HepG2 (cell line): ENCODE data around the gene LZTS2. TPM values are rescaled to one million over a fixed set of nuclear protein-coding genes. Genes with fewer than 3 reads are reported as not detected.

Source experiments
- BRCA1 ChIP-seq: sonication (generic); formaldehyde crosslinking; IDR thresholded peaks from 2 replicates; pipeline ENCODE4 v1.4.0; 2020; ENCODE audit warnings: missing genetic modification reagents
- CTCF ChIP-seq: sonication (generic); formaldehyde crosslinking; IDR thresholded peaks from 2 replicates; pipeline ENCODE4 v1.5.0; 2020; ENCODE audit warnings: mild to moderate bottlenecking, missing genetic modification reagents, moderate library complexity
- GABPA ChIP-seq, 2 experiments: IDR thresholded peaks; 2 replicates each; pipeline ENCODE4 v1.6.1; 2011 to 2016; ENCODE audit warnings: low read depth in 2 of 2, low read length in 1 of 2, missing biosample characterization in 1 of 2, missing genetic modification characterization in 1 of 2
- HNRNPL ChIP-seq: fragments of 200-400 bp; formaldehyde crosslinking; IDR thresholded peaks from 2 replicates; pipeline ENCODE4 v1.6.1; 2017; ENCODE audit warnings: mild to moderate bottlenecking, low read depth, low read length
- JDP2 ChIP-seq: sonication (generic); formaldehyde crosslinking; IDR thresholded peaks from 2 replicates; pipeline ENCODE4 v1.8.1; 2022; ENCODE audit warnings: missing genetic modification reagents, borderline replicate concordance
- MTA3 ChIP-seq: sonication (generic); formaldehyde crosslinking; IDR thresholded peaks from 2 replicates; pipeline ENCODE4 v1.4.0; 2020; ENCODE audit warnings: missing genetic modification reagents
- MTERF4 ChIP-seq: sonication (generic); formaldehyde crosslinking; IDR thresholded peaks from 2 replicates; pipeline ENCODE4 v1.8.0; 2023; ENCODE audit warnings: mild to moderate bottlenecking, missing genetic modification reagents
- SOX5 ChIP-seq: IDR thresholded peaks from 2 replicates; pipeline ENCODE4 v1.6.1; 2016; ENCODE audit warnings: borderline replicate concordance
- TERF1 ChIP-seq: sonication (generic); formaldehyde crosslinking; IDR thresholded peaks from 2 replicates; pipeline ENCODE4 v1.8.0; 2022; ENCODE audit warnings: mild to moderate bottlenecking, missing genetic modification reagents, moderate library complexity
- TGIF2 ChIP-seq: IDR thresholded peaks from 2 replicates; pipeline ENCODE4 v1.6.1; 2016; ENCODE audit warnings: control low read depth, missing compliant biosample characterization
- ZBTB14 ChIP-seq: sonication (generic); formaldehyde crosslinking; IDR thresholded peaks from 2 replicates; pipeline ENCODE4 v1.4.0; 2020; ENCODE audit warnings: missing genetic modification reagents
- ZFP36 ChIP-seq: fragments of 150-350 bp; IDR thresholded peaks from 2 replicates; pipeline ENCODE4 v1.6.1; 2018; ENCODE audit warnings: borderline replicate concordance, low read length, low read depth; ENCODE audit not compliant: partially characterized antibody
- ZNF232 ChIP-seq: sonication (generic); formaldehyde crosslinking; IDR thresholded peaks from 2 replicates; pipeline ENCODE4 v1.4.0; 2020; ENCODE audit warnings: missing genetic modification reagents, borderline replicate concordance
- ZNF234 ChIP-seq: sonication (generic); formaldehyde crosslinking; conservative IDR thresholded peaks from 2 replicates; pipeline ENCODE4 v1.5.1; 2020; ENCODE audit warnings: mild to moderate bottlenecking, missing genetic modification reagents
- ZNF235 ChIP-seq: sonication (generic); formaldehyde crosslinking; IDR thresholded peaks from 2 replicates; pipeline ENCODE4 v1.8.1; 2023; ENCODE audit warnings: mild to moderate bottlenecking, missing genetic modification reagents, borderline replicate concordance
- ZNF260 ChIP-seq: sonication (generic); formaldehyde crosslinking; IDR thresholded peaks from 2 replicates; pipeline ENCODE4 v1.4.0; 2020; ENCODE audit warnings: missing genetic modification reagents, low read depth, mild to moderate bottlenecking, borderline replicate concordance
- ZNF350 ChIP-seq: sonication (generic); formaldehyde crosslinking; IDR thresholded peaks from 2 replicates; pipeline ENCODE4 v1.4.0; 2020; ENCODE audit warnings: mild to moderate bottlenecking, low read depth, missing genetic modification reagents, borderline replicate concordance
- ZNF816 ChIP-seq: sonication (generic); formaldehyde crosslinking; IDR thresholded peaks from 2 replicates; pipeline ENCODE4 v1.8.0; 2022; ENCODE audit warnings: missing genetic modification reagents, mild to moderate bottlenecking, borderline replicate concordance
- polyA plus RNA-seq, 8 experiments: library from polyadenylated mRNA; depleted of rRNA in 3 of 8; stranded (reverse) in 7 of 8; unstranded in 1 of 8; fragments of >200 nt; fragmentation: Illumina TruSeq in 4 of 8; extraction: Trizol in 4 of 8; gene quantifications; 2 replicates each; pipeline versions ENCODE4 v1.2.1 to v1.2.3, GENCODE V29; 2011 to 2016; ENCODE audit warnings: low read depth in 4 of 8, missing spikeins in 1 of 8, mixed read lengths in 1 of 8; ENCODE audit not compliant: insufficient read depth in 1 of 8
- total RNA-seq, 5 experiments: library from RNA; depleted of rRNA; stranded (reverse); fragments of >200 nt; fragmentation: Illumina TruSeq; extraction: Trizol; gene quantifications; 2 replicates each; pipeline ENCODE4 v1.2.3, GENCODE V29; 2016; ENCODE audit warnings: low read depth in 1 of 5
- TF ChIP-seq, protein P1 (sequence below): sonication (generic); formaldehyde crosslinking; IDR thresholded peaks from 2 replicates; pipeline ENCODE4 v1.9.0; 2022; ENCODE audit warnings: low read depth, missing genetic modification reagents
- TF ChIP-seq, protein P2 (sequence below): sonication (generic); formaldehyde crosslinking; conservative IDR thresholded peaks from 2 replicates; pipeline ENCODE4 v1.5.0; 2020; ENCODE audit warnings: missing genetic modification reagents

LZTS2 gene
- total and polyA plus RNA-seq, 2 of the 13 experiments (the other 11 are each of a cell fraction or from before 2014, with no cell fraction given), result 43.6 to 65.6 TPM

GRCh38 chr10:101012525-101013364 is 13.1 kb downstream of the LZTS2 start (continued):
- TF ChIP-seq MTA3 (CRISPR knock-in tag), result no peak
- no peak for TF ChIP-seq ZNF350 (CRISPR knock-in tag)
- no peak for TF ChIP-seq ZNF232 (CRISPR knock-in tag)
- peak; percentile 93 for TF ChIP-seq CTCF (CRISPR knock-in tag)
- no peak for TF ChIP-seq JDP2
- TF ChIP-seq ZFP36, result no peak
- TF ChIP-seq, protein P1, sequence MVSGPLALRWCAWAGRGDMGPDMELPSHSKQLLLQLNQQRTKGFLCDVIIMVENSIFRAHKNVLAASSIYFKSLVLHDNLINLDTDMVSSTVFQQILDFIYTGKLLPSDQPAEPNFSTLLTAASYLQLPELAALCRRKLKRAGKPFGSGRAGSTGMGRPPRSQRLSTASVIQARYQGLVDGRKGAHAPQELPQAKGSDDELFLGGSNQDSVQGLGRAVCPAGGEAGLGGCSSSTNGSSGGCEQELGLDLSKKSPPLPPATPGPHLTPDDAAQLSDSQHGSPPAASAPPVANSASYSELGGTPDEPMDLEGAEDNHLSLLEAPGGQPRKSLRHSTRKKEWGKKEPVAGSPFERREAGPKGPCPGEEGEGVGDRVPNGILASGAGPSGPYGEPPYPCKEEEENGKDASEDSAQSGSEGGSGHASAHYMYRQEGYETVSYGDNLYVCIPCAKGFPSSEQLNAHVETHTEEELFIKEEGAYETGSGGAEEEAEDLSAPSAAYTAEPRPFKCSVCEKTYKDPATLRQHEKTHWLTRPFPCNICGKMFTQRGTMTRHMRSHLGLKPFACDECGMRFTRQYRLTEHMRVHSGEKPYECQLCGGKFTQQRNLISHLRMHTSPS (CRISPR knock-in tag), result peak; percentile 92
- no peak for TF ChIP-seq ZNF235 (CRISPR knock-in tag)
- no peak for TF ChIP-seq TERF1 (CRISPR knock-in tag)
- TF ChIP-seq ZBTB14 (CRISPR knock-in tag), result no peak
- TF ChIP-seq SOX5 (CRISPR knock-in tag), result peak; percentile 37; the same call in 1 of the 2 replicates
- no peak for TF ChIP-seq ZNF234 (CRISPR knock-in tag)
- TF ChIP-seq GABPA (IDR thresholded peaks at IDR 0.05; ENCODE audit: low read depth, low read length), result no peak
- no peak for TF ChIP-seq GABPA (CRISPR knock-in tag; IDR thresholded peaks at IDR 0.05; ENCODE audit: low read depth)
- no peak for TF ChIP-seq ZNF260 (CRISPR knock-in tag)
- TF ChIP-seq, protein P2, sequence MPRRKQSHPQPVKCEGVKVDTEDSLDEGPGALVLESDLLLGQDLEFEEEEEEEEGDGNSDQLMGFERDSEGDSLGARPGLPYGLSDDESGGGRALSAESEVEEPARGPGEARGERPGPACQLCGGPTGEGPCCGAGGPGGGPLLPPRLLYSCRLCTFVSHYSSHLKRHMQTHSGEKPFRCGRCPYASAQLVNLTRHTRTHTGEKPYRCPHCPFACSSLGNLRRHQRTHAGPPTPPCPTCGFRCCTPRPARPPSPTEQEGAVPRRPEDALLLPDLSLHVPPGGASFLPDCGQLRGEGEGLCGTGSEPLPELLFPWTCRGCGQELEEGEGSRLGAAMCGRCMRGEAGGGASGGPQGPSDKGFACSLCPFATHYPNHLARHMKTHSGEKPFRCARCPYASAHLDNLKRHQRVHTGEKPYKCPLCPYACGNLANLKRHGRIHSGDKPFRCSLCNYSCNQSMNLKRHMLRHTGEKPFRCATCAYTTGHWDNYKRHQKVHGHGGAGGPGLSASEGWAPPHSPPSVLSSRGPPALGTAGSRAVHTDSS (CRISPR knock-in tag), result no peak
- TF ChIP-seq ZNF816 (CRISPR knock-in tag), result no peak
- TF ChIP-seq TGIF2 (CRISPR knock-in tag), result no peak
- no peak for TF ChIP-seq BRCA1
- TF ChIP-seq HNRNPL, result peak; percentile 99
- peak; percentile 71; the same call in 1 of the 2 replicates for TF ChIP-seq MTERF4 (CRISPR knock-in tag)
